GM21381 (cell line): ENCODE results near the gene UGP2.
"Not testable (repeated sequence)": the region's sequence is repeated elsewhere in the genome, so short reads cannot be mapped to it uniquely, and the experiment has no call there.

Source experiments
- ATAC-seq: cut with Tn5 transposase; IDR thresholded peaks from one replicate; pipeline ENCODE4 v1.9.1; 2021; ENCODE audit warnings: mild to moderate bottlenecking, moderate library complexity; ENCODE audit not compliant: unreplicated experiment

The UGP2 gene

GRCh38 chr2:63841254-63842022 is at the start of gene UGP2:
Gene UGP2, plus strand, starts transcription at chr2:63841896. Its CDS starts 290 bp downstream, at chr2:63842186.
- peak; percentile 65 for ATAC-seq

- no peak for ATAC-seq
Observed at GRCh38 chr2:63792530-63792929, 49.2 kb upstream of the UGP2 start.

GRCh38 chr2:63796366-63796765 is 45.3 kb upstream of the UGP2 start:
- ATAC-seq = no peak

- no peak for ATAC-seq
Observed at GRCh38 chr2:63796796-63797195, 44.9 kb upstream of the UGP2 start.

- no peak for ATAC-seq
Observed at GRCh38 chr2:63801455-63801854, 40.2 kb upstream of the UGP2 start.

- ATAC-seq = no peak
Observed at GRCh38 chr2:63805412-63805811, 36.3 kb upstream of the UGP2 start.

- ATAC-seq = not testable (repeated sequence)
Observed at GRCh38 chr2:63808036-63808435, 33.7 kb upstream of the UGP2 start.

GRCh38 chr2:63808911-63809310 is 32.8 kb upstream of the UGP2 start:
- not testable (repeated sequence) for ATAC-seq

- no peak for ATAC-seq
Observed at GRCh38 chr2:63811063-63811462, 30.6 kb upstream of the UGP2 start.

- not testable (repeated sequence) for ATAC-seq
Observed at GRCh38 chr2:63811870-63812269, 29.8 kb upstream of the UGP2 start.

GRCh38 chr2:63814114-63814513 is 27.6 kb upstream of the UGP2 start:
- ATAC-seq = no peak

GRCh38 chr2:63817382-63817781 is 24.3 kb upstream of the UGP2 start:
- ATAC-seq = no peak

- ATAC-seq = no peak
Observed at GRCh38 chr2:63818271-63818670, 23.4 kb upstream of the UGP2 start.

GRCh38 chr2:63819256-63819655 is 22.4 kb upstream of the UGP2 start:
- ATAC-seq = no peak

- ATAC-seq = no peak
Observed at GRCh38 chr2:63819765-63820717, 21.7 kb upstream of the UGP2 start.

GRCh38 chr2:63820969-63821368 is 20.7 kb upstream of the UGP2 start:
- ATAC-seq = no peak

- no peak for ATAC-seq
Observed at GRCh38 chr2:63821396-63821795, 20.3 kb upstream of the UGP2 start.

GRCh38 chr2:63822478-63822877 is 19.2 kb upstream of the UGP2 start:
- no peak for ATAC-seq

- ATAC-seq = no peak
Observed at GRCh38 chr2:63827749-63828148, 13.9 kb upstream of the UGP2 start.

- no peak for ATAC-seq
Observed at GRCh38 chr2:63831176-63831575, 10.5 kb upstream of the UGP2 start.

- no peak for ATAC-seq
Observed at GRCh38 chr2:63834401-63834800, 7.3 kb upstream of the UGP2 start.
